HepG2 (cell line): ENCODE data around the gene PRKCB. TPM values are rescaled to one million over a fixed set of nuclear protein-coding genes. Genes with fewer than 3 reads are reported as not detected.

Experiments
- ATAC-seq: fragments of 200-7000 bp; cut with Tn5 transposase; 3 replicates; pipeline ENCODE4 v1.9.1; 2020; ENCODE audit warnings: mild to moderate bottlenecking, moderate library complexity
- BruUV-seq: library from RNA; stranded (reverse); fragments of 400-500 nt; replicated peaks from 2 replicates; lab custom pipeline; 2021; lab: Mats Ljungman, UMichigan
- CTCF ChIA-PET: fragments of 300-600 bp; formaldehyde crosslinking; extraction: SDS; loops from one replicate; lab custom pipeline; 2021; ENCODE audit warnings: low total read pairs, inconsistent platforms, low intra/inter-chr PET ratio; lab: Yijun Ruan, JAX
- POLR2A ChIA-PET: fragments of 350-600 bp; sonication (Branson Sonifier 250); formaldehyde crosslinking; loops from one replicate; lab custom pipeline; 2020; ENCODE audit warnings: antibody characterized with exemption, inconsistent platforms; lab: Yijun Ruan, JAX
- DNase-seq: peaks from one replicate; pipeline ENCODE4 v3.0.0-alpha.2; 2015; ENCODE audit warnings: low spot score
- FAIRE-seq: peaks from 3 replicates; lab custom pipeline; 2011; peaks lifted over from hg19 to GRCh38; lab: Jason Lieb, UNC
- H2AFZ ChIP-seq: one replicate; pipeline ENCODE4 v1.6.1; 2011; ENCODE audit warnings: low read length, inconsistent platforms
- H3K27ac ChIP-seq: fragments of 300-600 bp; 3 replicates; pipeline ENCODE4 v1.8.0; 2011; ENCODE audit warnings: mixed run types, mild to moderate bottlenecking, mixed read lengths, low read length, inconsistent platforms; ENCODE audit not compliant: insufficient read depth; ENCODE audit errors: extremely low read length
- H3K27me3 ChIP-seq, 2 experiments: fragments of 200-600 bp in 1 of 2; 2 replicates in 1 of 2; 3 replicates in 1 of 2; pipeline versions ENCODE4 v1.6.0 to v1.8.0; 2011; ENCODE audit warnings: low read length in 2 of 2, mild to moderate bottlenecking in 2 of 2, moderate library complexity in 2 of 2, inconsistent platforms in 1 of 2; ENCODE audit not compliant: insufficient read depth in 2 of 2, control insufficient read depth in 1 of 2
- H3K36me3 ChIP-seq, 2 experiments: fragments of 200-600 bp in 1 of 2; replicated peaks in 1 of 2; 2 replicates in 1 of 2; 3 replicates in 1 of 2; pipeline versions ENCODE4 v1.5.1 to v1.8.0; 2011; ENCODE audit warnings: low read length in 2 of 2, inconsistent platforms in 1 of 2; ENCODE audit not compliant: insufficient read depth in 2 of 2, control insufficient read depth in 1 of 2
- H3K4me1 ChIP-seq: 2 replicates; pipeline ENCODE4 v1.5.1; 2012; ENCODE audit warnings: low read length, inconsistent platforms; ENCODE audit not compliant: insufficient read depth
- H3K4me2 ChIP-seq: 2 replicates; pipeline ENCODE4 v1.6.0; 2011; ENCODE audit warnings: low read depth, low read length, inconsistent platforms
- H3K4me3 ChIP-seq, 3 experiments: fragments of 200-600 bp in 1 of 3; sonication (generic), shearing (Covaris generic) in 1 of 3; replicated peaks in 1 of 3; 2 replicates each; pipeline ENCODE4 v1.5.1; 2011 to 2016; ENCODE audit warnings: low read length in 3 of 3, inconsistent platforms in 2 of 3, low read depth in 2 of 3, mild to moderate bottlenecking in 2 of 3, control low read depth in 1 of 3, mixed read lengths in 1 of 3; ENCODE audit not compliant: insufficient read depth in 1 of 3
- H3K79me2 ChIP-seq: one replicate; pipeline ENCODE4 v1.6.1; 2011; ENCODE audit warnings: low read length, inconsistent platforms; ENCODE audit not compliant: insufficient read depth
- H3K9ac ChIP-seq: 2 replicates; pipeline ENCODE4 v1.6.0; 2011; ENCODE audit warnings: mild to moderate bottlenecking, low read depth, low read length, inconsistent platforms; ENCODE audit not compliant: insufficient read depth
- H3K9me3 ChIP-seq: 2 replicates; pipeline ENCODE4 v1.5.1; 2012; ENCODE audit warnings: mild to moderate bottlenecking, low read length
- H4K20me1 ChIP-seq: 2 replicates; pipeline ENCODE4 v1.6.0; 2011; ENCODE audit warnings: inconsistent platforms, mild to moderate bottlenecking, low read length, moderate library complexity; ENCODE audit not compliant: insufficient read depth
- CENPX ChIP-seq: sonication (generic); formaldehyde crosslinking; IDR thresholded peaks from 2 replicates; pipeline ENCODE4 v1.9.0; 2021; ENCODE audit warnings: mild to moderate bottlenecking, missing genetic modification reagents, moderate library complexity
- EP300 ChIP-seq, 3 experiments: sonication (generic) in 1 of 3; formaldehyde crosslinking in 1 of 3; IDR thresholded peaks; 2 replicates each; pipeline versions ENCODE4 v1.5.1 to v1.6.1; 2011 to 2020; ENCODE audit warnings: low read depth in 2 of 3, low read length in 2 of 3, borderline replicate concordance in 1 of 3, improper control_type of control experiment in 1 of 3, mild to moderate bottlenecking in 1 of 3, missing genetic modification reagents in 1 of 3, moderate library complexity in 1 of 3
- TRAFD1 ChIP-seq: sonication (generic); formaldehyde crosslinking; IDR thresholded peaks from 2 replicates; pipeline ENCODE4 v1.5.1; 2020; ENCODE audit warnings: missing genetic modification reagents, mild to moderate bottlenecking, borderline replicate concordance
- YEATS4 ChIP-seq: sonication (generic); formaldehyde crosslinking; IDR thresholded peaks from 2 replicates; pipeline ENCODE4 v1.4.0; 2020; ENCODE audit warnings: missing genetic modification reagents, borderline replicate concordance
- ZNF512 ChIP-seq: sonication (generic); formaldehyde crosslinking; IDR thresholded peaks from 2 replicates; pipeline ENCODE4 v1.4.0; 2020; ENCODE audit warnings: mild to moderate bottlenecking, missing genetic modification reagents
- ZNF607 ChIP-seq: sonication (generic); formaldehyde crosslinking; IDR thresholded peaks from 2 replicates; pipeline ENCODE4 v1.5.1; 2020; ENCODE audit warnings: missing genetic modification reagents, mild to moderate bottlenecking, borderline replicate concordance
- WGBS: methylation state at CpG from one replicate; pipeline ENCODE4 v1.1.6; 2017; ENCODE audit warnings: low lambda C conversion rate; 5-methylcytosine and 5-hydroxymethylcytosine counted together
- in situ Hi-C: cut with HindIII; loops from 2 replicates; pipeline ENCODE4 v1.10.0; 2017; ENCODE audit warnings: low pct_unique_long_range_greater_than_20kb; ENCODE audit not compliant: extremely low pct_ligation_motif_present
- intact Hi-C: fragments of 100-400 bp; cut with micrococcal nuclease; formaldehyde crosslinking; loops from one replicate; pipeline ENCODE4 v1.10.0; 2022; ENCODE audit not compliant: unreplicated experiment
- polyA plus RNA-seq, 8 experiments: library from polyadenylated mRNA; depleted of rRNA in 3 of 8; stranded (reverse) in 7 of 8; unstranded in 1 of 8; fragments of >200 nt; fragmentation: Illumina TruSeq in 4 of 8; extraction: Trizol in 4 of 8; gene quantifications; 2 replicates each; pipeline versions ENCODE4 v1.2.1 to v1.2.3, GENCODE V29; 2011 to 2016; ENCODE audit warnings: low read depth in 4 of 8, missing spikeins in 1 of 8, mixed read lengths in 1 of 8; ENCODE audit not compliant: insufficient read depth in 1 of 8
- total RNA-seq, 5 experiments: library from RNA; depleted of rRNA; stranded (reverse); fragments of >200 nt; fragmentation: Illumina TruSeq; extraction: Trizol; gene quantifications; 2 replicates each; pipeline ENCODE4 v1.2.3, GENCODE V29; 2016; ENCODE audit warnings: low read depth in 1 of 5

The PRKCB gene
- total and polyA plus RNA-seq, 2 of the 13 experiments (the other 11 are each of a cell fraction or from before 2014, with no cell fraction given), result 0.01 TPM; not detected in 1

GRCh38 chr16:24125214-24125613, 289.4 kb downstream of the PRKCB start:
- no peak overlapping the region for H3K27ac ChIP-seq
- CTCF ChIA-PET, result no interaction called here
- BruUV-seq, result no TSS peak
- no peak overlapping the region for H3K9ac ChIP-seq
- intact Hi-C loops, result loop anchor here (5.0 kb wide), 1 partner anchor 1308 kb away; no protein-coding TSS in a partner anchor
- 6% methylated on average over 3 of the region's 3 CpGs for WGBS
- H3K9me3 ChIP-seq, result no peaks in the 10 kb centered on the region
- ATAC-seq (no peak), DNase-seq (no peak), FAIRE-seq (no peak)
- H3K4me3 ChIP-seq, result no peak overlapping the region
- no peak overlapping the region for H2AFZ ChIP-seq
- in situ Hi-C loops, result loop anchor here (10.0 kb wide), 1 partner anchor 380 kb away; no protein-coding TSS in a partner anchor
- POLR2A ChIA-PET, result no interaction called here
- H3K36me3 ChIP-seq, result no peaks in the 10 kb centered on the region
- H3K79me2 ChIP-seq, result no peaks in the 10 kb centered on the region
- H3K4me2 ChIP-seq, result no peak overlapping the region
- H3K4me1 ChIP-seq, result no peaks in the 10 kb centered on the region
- H4K20me1 ChIP-seq, result no peaks in the 10 kb centered on the region
- H3K27me3 ChIP-seq, result peaks cover 0 to 16% of the 10 kb centered on the region in 2 experiments; a peak in 2 of 5 replicates
- TF ChIP-seq EP300 (IDR thresholded peaks at IDR 0.05; ENCODE audit: low read depth in 2 of 2, low read length in 2 of 2), result no peak
- no peak for TF ChIP-seq EP300 (CRISPR knock-in tag; IDR thresholded peaks at IDR 0.05; ENCODE audit: borderline replicate concordance)
- no peak for TF ChIP-seq TRAFD1 (CRISPR knock-in tag)
- TF ChIP-seq ZNF512, result no peak
- no peak for TF ChIP-seq YEATS4 (CRISPR knock-in tag)
- TF ChIP-seq ZNF607 (CRISPR knock-in tag), result no peak
- no peak for TF ChIP-seq CENPX (CRISPR knock-in tag)
